Endothelial cell of umbilical vein (primary cell): ENCODE results near the gene AIRE. TPM values are rescaled to one million over a fixed set of nuclear protein-coding genes. Genes with fewer than 3 reads are reported as not detected.

Experiments
- BruUV-seq: library from RNA; stranded (reverse); fragments of 400-500 nt; replicated peaks from 2 replicates; lab custom pipeline; 2021; lab: Mats Ljungman, UMichigan
- CTCF ChIA-PET: fragments of 300-600, 350-600 bp; sonication (Branson Sonifier 250); formaldehyde crosslinking; loops from one replicate; lab custom pipeline; 2021; ENCODE audit warnings: antibody characterized with exemption, inconsistent platforms; lab: Charles Lee
- POLR2A ChIA-PET: fragments of 300-600, 350-600 bp; sonication (Branson Sonifier 250); formaldehyde crosslinking; loops from one replicate; lab custom pipeline; 2021; ENCODE audit warnings: antibody characterized with exemption, inconsistent platforms; lab: Charles Lee
- DNase-seq: peaks from one replicate; pipeline ENCODE4 v3.0.0-alpha.2; 2011; ENCODE audit warnings: low read depth, low spot score
- FAIRE-seq: peaks from 2 replicates; lab custom pipeline; 2011; peaks lifted over from hg19 to GRCh38; lab: Jason Lieb, UNC
- H2AFZ ChIP-seq: 2 replicates; pipeline ENCODE4 v1.6.0; 2012; ENCODE audit warnings: low read depth, low read length, control low read depth, inconsistent platforms
- H3K27ac ChIP-seq: 2 replicates; pipeline ENCODE4 v1.5.1; 2011; ENCODE audit warnings: low read depth, mild to moderate bottlenecking, control low read depth, low read length, moderate library complexity; ENCODE audit not compliant: insufficient read depth
- H3K27me3 ChIP-seq, 2 experiments: 2 replicates each; pipeline versions ENCODE4 v1.6.0 to v1.6.1; 2011; ENCODE audit warnings: low read length in 2 of 2, mixed read lengths in 1 of 2; ENCODE audit not compliant: control insufficient read depth in 2 of 2, insufficient read depth in 2 of 2
- H3K36me3 ChIP-seq, 2 experiments: 2 replicates in 1 of 2; 3 replicates in 1 of 2; pipeline ENCODE4 v1.5.1; 2011; ENCODE audit warnings: low read length in 2 of 2, mild to moderate bottlenecking in 1 of 2, moderate library complexity in 1 of 2; ENCODE audit not compliant: control insufficient read depth in 2 of 2, insufficient read depth in 2 of 2; ENCODE audit errors: extremely low read depth in 1 of 2
- H3K4me1 ChIP-seq: 3 replicates; pipeline ENCODE4 v1.5.1; 2011; ENCODE audit warnings: mild to moderate bottlenecking, low read length; ENCODE audit not compliant: control insufficient read depth, insufficient read depth; ENCODE audit errors: extremely low read depth
- H3K4me2 ChIP-seq: 2 replicates; pipeline ENCODE4 v1.6.1; 2011; ENCODE audit warnings: low read length, control low read depth, mixed read lengths; ENCODE audit not compliant: insufficient read depth
- H3K4me3 ChIP-seq, 3 experiments: fragments of 200-600 bp in 1 of 3; sonication (generic), shearing (Covaris generic) in 1 of 3; replicated peaks in 1 of 3; 2 replicates each; pipeline ENCODE4 v1.5.1; 2011 to 2016; ENCODE audit warnings: control low read depth in 3 of 3, low read length in 3 of 3, mild to moderate bottlenecking in 2 of 3, inconsistent platforms in 1 of 3, low read depth in 1 of 3, moderate library complexity in 1 of 3; ENCODE audit not compliant: insufficient read depth in 1 of 3
- H3K79me2 ChIP-seq: 2 replicates; pipeline ENCODE4 v1.6.0; 2012; ENCODE audit warnings: low read length, inconsistent platforms; ENCODE audit not compliant: control insufficient read depth, insufficient read depth
- H3K9ac ChIP-seq: replicated peaks from 2 replicates; pipeline ENCODE3; 2011; ENCODE audit warnings: low read length, control low read depth; ENCODE audit not compliant: insufficient read depth; ENCODE audit errors: extremely low read depth
- H3K9me1 ChIP-seq: replicated peaks from 3 replicates; pipeline ENCODE4 v1.6.0; 2011; ENCODE audit warnings: mild to moderate bottlenecking, low read length; ENCODE audit not compliant: control insufficient read depth, insufficient read depth; ENCODE audit errors: extremely low read depth
- H3K9me3 ChIP-seq: replicated peaks from 2 replicates; pipeline ENCODE4 v1.5.1; 2012; ENCODE audit warnings: low read length, inconsistent platforms; ENCODE audit not compliant: control insufficient read depth, insufficient read depth
- H4K20me1 ChIP-seq: replicated peaks from 2 replicates; pipeline ENCODE3; 2011; ENCODE audit warnings: mild to moderate bottlenecking, low read length; ENCODE audit not compliant: control insufficient read depth, insufficient read depth; ENCODE audit errors: extremely low read depth
- EZH2 ChIP-seq: IDR thresholded peaks from 2 replicates; pipeline ENCODE4 v1.6.1; 2012; ENCODE audit warnings: borderline replicate concordance, low read depth, mild to moderate bottlenecking, moderate library complexity, low read length, inconsistent platforms; ENCODE audit not compliant: severe bottlenecking
- FOS ChIP-seq: IDR thresholded peaks from 2 replicates; pipeline ENCODE4 v1.6.1; 2011; ENCODE audit warnings: mild to moderate bottlenecking, low read length, moderate library complexity, borderline replicate concordance; ENCODE audit not compliant: insufficient read depth
- GATA2 ChIP-seq: IDR thresholded peaks from 2 replicates; pipeline ENCODE4 v1.7.0; 2011; ENCODE audit warnings: low read depth, mild to moderate bottlenecking, moderate library complexity, mixed read lengths, low read length; ENCODE audit not compliant: insufficient read length, insufficient read depth
- JUN ChIP-seq: IDR thresholded peaks from 2 replicates; pipeline ENCODE4 v1.6.1; 2011; ENCODE audit warnings: borderline replicate concordance, low read depth; ENCODE audit not compliant: insufficient read length, insufficient read depth
- MAX ChIP-seq: IDR thresholded peaks from 2 replicates; pipeline ENCODE4 v1.6.1; 2011; ENCODE audit not compliant: insufficient read depth, insufficient read length
- MYC ChIP-seq: IDR thresholded peaks from one replicate; pipeline ENCODE4 v1.6.1; 2011; ENCODE audit warnings: mild to moderate bottlenecking, low read depth, low read length
- POLR2A ChIP-seq: IDR thresholded peaks from 2 replicates; pipeline ENCODE4 v1.6.1; 2012; ENCODE audit warnings: low read depth, mild to moderate bottlenecking, control low read depth, low read length
- POLR2AphosphoS5 ChIP-seq: IDR thresholded peaks from 2 replicates; pipeline ENCODE4 v1.6.1; 2012; ENCODE audit warnings: low read depth, mild to moderate bottlenecking, control low read depth, low read length, moderate library complexity; ENCODE audit not compliant: insufficient read depth
- dilution Hi-C: fragments of 300-500 bp; cut with MboI; formaldehyde crosslinking; loops from one replicate; pipeline ENCODE4 v1.15.0; 2019; ENCODE audit warnings: low sequenced_read_pairs; ENCODE audit not compliant: extremely low pct_ligation_motif_present
- intact Hi-C: fragments of 100-400 bp; cut with micrococcal nuclease; formaldehyde crosslinking; loops from one replicate; pipeline ENCODE4 v1.10.0; 2022
- polyA plus RNA-seq, 4 experiments: library from polyadenylated mRNA; depleted of rRNA in 3 of 4; stranded (reverse) in 3 of 4; unstranded in 1 of 4; fragments of >200 nt; gene quantifications; 2 replicates each; pipeline versions ENCODE4 v1.2.1 to v1.2.3, GENCODE V29; 2011 to 2012; ENCODE audit warnings: missing spikeins in 1 of 4
- total RNA-seq: library from RNA; stranded (reverse); gene quantifications from 2 replicates; pipeline ENCODE4 v1.2.3, GENCODE V29; 2021
- TF ChIP-seq, protein P1 (sequence below), 2 donors: IDR thresholded peaks; 1 replicate in 1 of 2; 2 replicates in 1 of 2; pipeline ENCODE4 v1.5.1; 2011; ENCODE audit warnings: low read length in 2 of 2, mild to moderate bottlenecking in 2 of 2, moderate library complexity in 2 of 2, control low read depth in 1 of 2, inconsistent platforms in 1 of 2, low read depth in 1 of 2; ENCODE audit not compliant: insufficient read depth in 1 of 2; ENCODE audit errors: extremely low read depth in 1 of 2

Gene AIRE
- total and polyA plus RNA-seq, 2 donors (not counting 3 experiments of a cell fraction or from before 2014, with no cell fraction given), result 0.04 to 0.11 TPM

DNA sequence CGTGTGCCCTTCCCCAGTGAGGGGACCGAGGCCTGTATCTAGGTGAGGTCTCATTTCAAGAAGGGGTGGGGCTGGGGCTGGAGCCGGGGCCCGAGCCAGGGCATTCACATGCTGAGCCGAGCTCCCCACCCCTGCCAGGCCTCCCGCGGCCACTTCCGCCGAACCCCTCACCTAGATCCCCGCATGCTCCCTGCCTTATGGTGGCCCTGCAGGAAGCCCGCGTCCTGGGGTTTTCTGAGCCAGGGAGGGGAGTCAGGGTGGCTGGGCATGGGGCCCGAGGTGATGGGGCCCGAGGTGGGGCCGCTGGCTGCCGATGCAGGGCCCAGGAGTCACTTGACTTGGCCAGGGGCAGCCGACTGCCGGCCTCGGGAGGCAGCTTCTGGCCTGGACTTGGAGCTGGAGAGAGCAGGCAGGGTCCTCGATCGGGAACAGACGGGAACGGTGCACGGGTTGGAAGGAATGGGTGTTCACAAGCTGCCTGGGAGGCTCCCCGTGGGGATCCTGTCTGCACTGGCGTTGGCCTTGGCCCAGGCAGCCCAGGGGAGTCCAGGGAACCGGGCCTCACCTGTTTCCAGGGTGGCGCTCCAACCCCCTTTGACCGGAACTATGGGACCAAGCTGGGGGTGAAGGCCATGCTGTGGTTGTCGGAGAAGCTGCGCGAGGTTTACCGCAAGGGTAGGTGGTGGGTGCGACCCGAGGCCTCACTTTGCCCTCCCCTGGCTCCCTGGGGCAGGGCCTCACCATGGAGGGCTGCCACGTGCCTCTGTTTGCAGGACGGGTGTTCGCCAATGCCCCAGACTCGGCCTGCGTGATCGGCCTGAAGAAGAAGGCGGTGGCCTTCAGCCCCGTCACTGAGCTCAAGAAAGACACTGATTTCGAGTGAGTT, 40.0 kb downstream of the AIRE start:
- Histone ChIP-seq H2AFZ (no peak overlapping the region), H3K79me2 (no peaks in the 10 kb centered on the region), H3K9ac (no peak overlapping the region), H3K27me3 (no peaks in the 10 kb centered on the region), H4K20me1 (no peaks in the 10 kb centered on the region), H3K4me2 (no peak overlapping the region), H3K27ac (no peak overlapping the region), H3K9me1 (no peaks in the 10 kb centered on the region), H3K9me3 (no peaks in the 10 kb centered on the region), H3K4me3 (no peak overlapping the region), H3K36me3 (peaks cover 5 to 33% of the 10 kb centered on the region in 2 experiments), H3K4me1 (no peaks in the 10 kb centered on the region)
- intact Hi-C loops (no loop called here), dilution Hi-C loops (no loop called here)
- no peak for FAIRE-seq
- CTCF ChIA-PET, result no interaction called here
- no peak for DNase-seq
- TF ChIP-seq POLR2AphosphoS5 (no peak), POLR2A (no peak), MAX (no peak)
- TF ChIP-seq, protein P1, sequence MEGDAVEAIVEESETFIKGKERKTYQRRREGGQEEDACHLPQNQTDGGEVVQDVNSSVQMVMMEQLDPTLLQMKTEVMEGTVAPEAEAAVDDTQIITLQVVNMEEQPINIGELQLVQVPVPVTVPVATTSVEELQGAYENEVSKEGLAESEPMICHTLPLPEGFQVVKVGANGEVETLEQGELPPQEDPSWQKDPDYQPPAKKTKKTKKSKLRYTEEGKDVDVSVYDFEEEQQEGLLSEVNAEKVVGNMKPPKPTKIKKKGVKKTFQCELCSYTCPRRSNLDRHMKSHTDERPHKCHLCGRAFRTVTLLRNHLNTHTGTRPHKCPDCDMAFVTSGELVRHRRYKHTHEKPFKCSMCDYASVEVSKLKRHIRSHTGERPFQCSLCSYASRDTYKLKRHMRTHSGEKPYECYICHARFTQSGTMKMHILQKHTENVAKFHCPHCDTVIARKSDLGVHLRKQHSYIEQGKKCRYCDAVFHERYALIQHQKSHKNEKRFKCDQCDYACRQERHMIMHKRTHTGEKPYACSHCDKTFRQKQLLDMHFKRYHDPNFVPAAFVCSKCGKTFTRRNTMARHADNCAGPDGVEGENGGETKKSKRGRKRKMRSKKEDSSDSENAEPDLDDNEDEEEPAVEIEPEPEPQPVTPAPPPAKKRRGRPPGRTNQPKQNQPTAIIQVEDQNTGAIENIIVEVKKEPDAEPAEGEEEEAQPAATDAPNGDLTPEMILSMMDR (IDR thresholded peaks at IDR 0.05; ENCODE audit: extremely low read depth in 1 of 2, insufficient read depth in 1 of 2, low read depth in 1 of 2, low read length in 2 of 2), result no peak
- POLR2A ChIA-PET, result no interaction called here
- BruUV-seq, result no TSS peak

DNA sequence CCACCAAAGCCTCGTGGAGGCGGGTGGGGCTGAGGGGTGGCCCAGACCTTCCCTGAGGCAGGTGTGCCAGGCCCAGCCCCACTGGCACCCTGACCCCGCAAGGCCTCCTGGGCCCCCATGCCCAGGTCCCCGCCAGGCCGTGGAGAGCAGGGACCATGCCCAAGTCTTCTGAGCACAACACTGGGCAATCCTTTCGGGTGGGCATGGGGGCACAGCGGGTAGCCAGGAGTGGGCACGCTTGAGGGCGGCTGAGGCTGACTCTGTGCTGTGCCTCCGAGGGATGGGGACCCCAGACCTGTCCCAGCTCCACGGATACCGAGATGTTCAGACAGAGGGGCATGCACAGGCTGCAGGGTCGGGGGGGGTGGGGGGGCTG, 40.6 kb downstream of the AIRE start:
- no peaks in the 10 kb centered on the region for H3K9me1 ChIP-seq
- dilution Hi-C loops, result no loop called here

More for the DNA sequence above, 40.6 kb downstream of the AIRE start:
- BruUV-seq, result no TSS peak
- Histone ChIP-seq H3K4me3 (no peak overlapping the region), H3K36me3 (peaks cover 5 to 30% of the 10 kb centered on the region in 2 experiments), H3K4me1 (no peaks in the 10 kb centered on the region), H3K79me2 (no peaks in the 10 kb centered on the region), H3K9ac (no peak overlapping the region), H3K27me3 (no peaks in the 10 kb centered on the region), H4K20me1 (no peaks in the 10 kb centered on the region), H3K4me2 (no peak overlapping the region), H3K27ac (no peak overlapping the region), H3K9me3 (no peaks in the 10 kb centered on the region), H2AFZ (no peak overlapping the region)
- ChIA-PET CTCF (no interaction called here), POLR2A (no interaction called here)
- DNase-seq (no peak), FAIRE-seq (no peak)
- TF ChIP-seq GATA2 (no peak), POLR2AphosphoS5 (no peak), MYC (no peak), EZH2 (no peak), MAX (no peak), FOS (no peak), POLR2A (no peak), JUN (no peak)
- TF ChIP-seq, protein P1 (IDR thresholded peaks at IDR 0.05; ENCODE audit: extremely low read depth in 1 of 2, insufficient read depth in 1 of 2, low read depth in 1 of 2, low read length in 2 of 2), result no peak
- intact Hi-C loops, result no loop called here
